MM.1S (cell line): ENCODE measurements around the gene IL22RA1.
A peak's percentile ranks its signal among the peaks of the same experiment; 100 is the strongest.

Experiments
- DNase-seq: peaks from one replicate; pipeline ENCODE4 v3.0.0-alpha.2; 2015
- H2AFZ ChIP-seq: fragments of 300-600 bp; sonication (generic); 2 replicates; pipeline ENCODE4 v1.6.0; 2016; ENCODE audit warnings: antibody characterized with exemption, low read length
- H3F3A ChIP-seq: fragments of 300-600 bp; sonication (generic); 2 replicates; pipeline ENCODE4 v1.6.1; 2016; ENCODE audit warnings: mild to moderate bottlenecking, antibody characterized with exemption, low read length, moderate library complexity, mixed read lengths; ENCODE audit not compliant: insufficient read depth
- H3K27ac ChIP-seq: fragments of 300-600 bp; sonication (generic); 2 replicates; pipeline ENCODE4 v1.5.1; 2016; ENCODE audit warnings: mild to moderate bottlenecking, low read length
- H3K27me3 ChIP-seq: fragments of 300-600 bp; sonication (generic); replicated peaks from 2 replicates; pipeline ENCODE4 v1.6.0; 2016; ENCODE audit warnings: low read length; ENCODE audit not compliant: insufficient read depth
- H3K36me3 ChIP-seq: fragments of 300-600 bp; sonication (generic); replicated peaks from 2 replicates; pipeline ENCODE4 v1.6.1; 2016; ENCODE audit warnings: mild to moderate bottlenecking, low read length, mixed read lengths; ENCODE audit not compliant: insufficient read depth
- H3K4me1 ChIP-seq: fragments of 300-600 bp; sonication (generic); 2 replicates; pipeline ENCODE4 v1.6.1; 2016; ENCODE audit warnings: low read length, mixed read lengths
- H3K4me2 ChIP-seq: fragments of 300-600 bp; sonication (generic); 2 replicates; pipeline ENCODE4 v1.6.0; 2016; ENCODE audit warnings: low read depth, low read length
- H3K4me3 ChIP-seq: fragments of 300-600 bp; sonication (generic); 2 replicates; pipeline ENCODE4 v1.5.1; 2016; ENCODE audit warnings: low read length, mixed read lengths
- H3K79me2 ChIP-seq: fragments of 300-600 bp; sonication (generic); 2 replicates; pipeline ENCODE4 v1.6.1; 2016; ENCODE audit warnings: mixed run types, low read length, mixed read lengths
- H3K9ac ChIP-seq: fragments of 300-600 bp; sonication (generic); 2 replicates; pipeline ENCODE4 v1.6.1; 2016; ENCODE audit warnings: low read length, mixed read lengths
- H3K9me2 ChIP-seq: fragments of 300-600 bp; sonication (generic); replicated peaks from 2 replicates; pipeline ENCODE4 v1.6.1; 2016; ENCODE audit warnings: mild to moderate bottlenecking, low read length, mixed read lengths; ENCODE audit not compliant: insufficient read depth
- H3K9me3 ChIP-seq: fragments of 300-600 bp; sonication (generic); replicated peaks from 2 replicates; pipeline ENCODE4 v1.6.1; 2016; ENCODE audit warnings: mild to moderate bottlenecking, low read length, mixed read lengths; ENCODE audit not compliant: insufficient read depth
- H4K20me1 ChIP-seq: fragments of 300-600 bp; sonication (generic); 2 replicates; pipeline ENCODE4 v1.6.1; 2016; ENCODE audit warnings: mild to moderate bottlenecking, low read length, moderate library complexity, mixed read lengths; ENCODE audit not compliant: insufficient read depth
- CTCF ChIP-seq: fragments of 300-600 bp; sonication (generic); IDR thresholded peaks from 2 replicates; pipeline ENCODE4 v1.5.1; 2016; ENCODE audit warnings: antibody characterized with exemption, low read length, mixed read lengths
- EZH2 ChIP-seq: fragments of 300-600 bp; sonication (generic); optimal IDR thresholded peaks from 2 replicates; pipeline ENCODE3; 2017; ENCODE audit warnings: low read depth, mild to moderate bottlenecking, antibody characterized with exemption, low read length, mixed read lengths
- EZH2phosphoT487 ChIP-seq: fragments of 300-600 bp; sonication (generic); IDR thresholded peaks from 2 replicates; pipeline ENCODE4 v1.6.1; 2018; ENCODE audit warnings: antibody characterized with exemption, low read length

IL22RA1 gene

GRCh38 chr1:24074196-24074595, 68.7 kb downstream of the IL22RA1 start:
- Histone ChIP-seq H3K27ac (no peak overlapping the region), H3K27me3 (no peaks in the 10 kb centered on the region), H3K4me3 (no peak overlapping the region), H3K9me2 (no peaks in the 10 kb centered on the region), H3K79me2 (no peaks in the 10 kb centered on the region), H3K4me2 (no peak overlapping the region), H3F3A (no peaks in the 10 kb centered on the region), H2AFZ (no peak overlapping the region), H3K9ac (no peak overlapping the region), H3K9me3 (no peaks in the 10 kb centered on the region), H3K36me3 (no peaks in the 10 kb centered on the region), H3K4me1 (no peaks in the 10 kb centered on the region), H4K20me1 (no peaks in the 10 kb centered on the region)
- no peak for DNase-seq
- no peak for TF ChIP-seq EZH2phosphoT487
- TF ChIP-seq EZH2: no peak
- no peak for TF ChIP-seq CTCF

- Histone ChIP-seq H3K4me1 (no peaks in the 10 kb centered on the region), H3K4me2 (no peak overlapping the region), H3F3A (no peaks in the 10 kb centered on the region), H3K9ac (no peak overlapping the region), H3K36me3 (no peaks in the 10 kb centered on the region), H3K79me2 (no peaks in the 10 kb centered on the region), H4K20me1 (no peaks in the 10 kb centered on the region), H3K9me2 (no peaks in the 10 kb centered on the region), H2AFZ (no peak overlapping the region), H3K9me3 (no peaks in the 10 kb centered on the region), H3K27me3 (no peaks in the 10 kb centered on the region), H3K27ac (no peak overlapping the region), H3K4me3 (no peak overlapping the region)
- no peak for DNase-seq
- TF ChIP-seq EZH2 (no peak), CTCF (no peak), EZH2phosphoT487 (no peak)
Measured at GRCh38 chr1:24071941-24072340, 71.0 kb downstream of the IL22RA1 start.

GRCh38 chr1:24070821-24071393, 72.0 kb downstream of the IL22RA1 start:
- Histone ChIP-seq H2AFZ (peak overlapping the region; percentile 35), H3K4me2 (peak overlapping the region; percentile 20; the same call in 1 of the 2 replicates), H3K79me2 (no peaks in the 10 kb centered on the region), H3K9me2 (no peaks in the 10 kb centered on the region), H3K9me3 (no peaks in the 10 kb centered on the region), H3K36me3 (no peaks in the 10 kb centered on the region), H3K27ac (no peak overlapping the region), H3F3A (no peaks in the 10 kb centered on the region), H3K9ac (no peak overlapping the region), H3K4me3 (no peak overlapping the region), H4K20me1 (no peaks in the 10 kb centered on the region), H3K4me1 (no peaks in the 10 kb centered on the region), H3K27me3 (no peaks in the 10 kb centered on the region)
- DNase-seq: peak; percentile 79
- TF ChIP-seq CTCF (peak; percentile 93), EZH2 (no peak), EZH2phosphoT487 (no peak)
